Limb (tissue), 2 donors: ENCODE data around the gene FIGN.

Experiments
- DNase-seq, 2 donors: peaks; one replicate each; pipeline ENCODE4 v3.0.0-alpha.2; 2016; ENCODE audit errors: extremely low spot score in 2 of 2

FIGN gene

DNA sequence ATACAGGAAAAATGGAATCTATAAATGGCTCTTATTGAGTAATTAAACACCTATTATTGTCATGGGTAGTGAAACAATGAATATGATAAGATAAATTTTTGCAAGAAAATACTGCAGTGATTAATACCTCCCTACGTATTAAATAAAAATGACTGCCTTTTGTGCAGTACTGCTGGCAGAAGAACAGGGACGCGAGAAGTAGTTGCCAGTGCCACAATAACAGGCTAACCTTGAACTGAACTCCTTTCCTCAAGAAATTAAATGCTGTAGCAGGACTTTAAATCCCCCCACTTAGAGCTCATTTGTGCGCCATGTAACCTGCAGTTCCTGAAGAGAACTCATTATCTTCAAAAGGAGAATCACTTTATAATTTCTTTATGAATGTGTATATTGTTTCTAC, 24.6 kb downstream of the FIGN start:
- DNase-seq, result no peak

DNA sequence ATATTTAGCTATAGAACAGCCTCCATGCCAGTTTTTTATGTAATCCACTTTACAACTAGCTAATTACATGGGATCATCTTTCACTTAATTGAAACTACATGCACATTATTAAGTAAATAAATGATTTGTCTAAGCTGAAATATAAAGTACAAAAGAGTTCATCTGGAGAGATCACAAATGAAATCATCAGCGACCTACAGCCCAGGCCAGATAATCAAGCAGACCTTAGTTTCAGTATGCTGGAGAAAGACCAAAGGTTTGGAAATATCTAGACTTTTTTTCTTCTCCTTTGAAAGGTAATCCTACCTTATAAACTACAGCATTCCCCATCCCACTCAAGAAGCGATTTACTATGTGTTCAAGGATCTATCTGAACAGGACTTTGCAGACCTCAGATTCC, 26.5 kb downstream of the FIGN start:
- no peak for DNase-seq

DNA sequence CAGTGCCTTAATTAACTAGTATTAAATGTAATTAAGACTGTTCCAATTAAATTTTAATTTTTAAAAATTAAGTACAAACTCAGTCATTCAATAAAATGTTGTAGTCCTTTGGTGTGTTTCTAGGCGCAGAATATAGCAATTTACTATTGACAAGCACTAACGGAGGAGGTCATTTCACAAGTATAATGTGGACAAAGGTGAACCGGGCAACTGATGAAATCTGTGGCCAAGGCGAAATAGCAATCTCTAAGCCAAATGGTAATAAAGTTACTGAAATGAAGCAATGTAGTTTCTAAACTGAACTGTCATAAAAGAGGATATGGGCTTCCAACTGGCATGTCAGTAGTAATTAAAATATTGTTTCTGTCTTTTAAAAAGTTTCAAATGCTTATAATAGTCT, 27.5 kb downstream of the FIGN start:
- no peak for DNase-seq

DNA sequence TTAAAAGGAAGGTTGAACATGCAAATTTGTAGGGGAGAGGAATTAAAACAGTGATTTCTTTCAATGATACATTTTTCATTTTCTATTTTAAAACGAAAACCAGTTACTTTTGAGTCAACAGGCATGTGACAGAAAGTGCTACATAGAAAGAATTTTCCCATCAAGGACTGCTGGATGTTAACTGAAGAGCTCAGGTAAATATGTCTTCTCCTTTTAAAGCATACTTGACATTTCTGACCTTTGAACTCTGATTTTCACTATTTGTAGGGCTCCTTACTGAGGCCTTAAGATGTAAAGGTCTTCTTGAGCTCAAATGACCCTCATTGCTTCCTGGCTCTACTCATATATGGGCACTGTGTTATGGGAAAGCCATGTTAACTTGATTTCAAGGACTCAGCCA, 32.4 kb downstream of the FIGN start:
- no peak for DNase-seq

DNA sequence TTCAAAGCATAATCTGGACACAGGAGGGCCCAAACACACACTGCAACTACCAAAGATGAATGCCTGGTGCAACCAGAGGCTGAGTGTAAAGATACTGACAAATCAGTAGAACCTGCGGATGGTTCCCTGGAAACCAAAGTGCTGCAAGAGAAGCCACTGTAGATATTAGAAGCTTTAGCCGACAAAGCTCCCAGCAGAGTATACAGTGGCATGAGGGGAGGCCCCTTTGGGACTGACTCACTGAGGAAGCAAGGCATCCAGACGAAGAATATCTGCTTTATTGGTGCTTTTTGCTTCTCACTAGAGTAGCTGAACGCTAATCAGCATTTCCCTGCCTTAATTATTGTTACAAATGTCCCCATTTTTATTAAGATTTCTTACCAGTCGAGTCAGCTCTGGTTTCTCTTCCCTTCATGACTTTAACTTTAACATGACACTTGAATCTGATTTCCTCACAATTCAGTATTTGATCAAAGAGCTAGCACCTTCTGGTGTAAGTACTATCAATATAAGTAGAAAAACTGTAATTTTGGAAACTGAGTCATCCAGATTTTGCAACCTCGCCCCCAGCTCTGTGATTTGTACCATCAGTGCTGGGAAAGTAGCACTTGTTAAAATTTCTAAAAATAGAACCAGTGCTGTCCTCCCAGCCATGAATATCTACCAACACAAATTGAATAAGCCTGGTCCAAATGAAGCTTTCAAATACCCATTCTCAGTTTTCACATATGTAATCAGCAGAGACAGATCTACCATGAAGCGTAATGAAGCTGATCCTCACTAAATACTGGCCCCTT, 34.2 kb downstream of the FIGN start:
- no peak for DNase-seq

DNA sequence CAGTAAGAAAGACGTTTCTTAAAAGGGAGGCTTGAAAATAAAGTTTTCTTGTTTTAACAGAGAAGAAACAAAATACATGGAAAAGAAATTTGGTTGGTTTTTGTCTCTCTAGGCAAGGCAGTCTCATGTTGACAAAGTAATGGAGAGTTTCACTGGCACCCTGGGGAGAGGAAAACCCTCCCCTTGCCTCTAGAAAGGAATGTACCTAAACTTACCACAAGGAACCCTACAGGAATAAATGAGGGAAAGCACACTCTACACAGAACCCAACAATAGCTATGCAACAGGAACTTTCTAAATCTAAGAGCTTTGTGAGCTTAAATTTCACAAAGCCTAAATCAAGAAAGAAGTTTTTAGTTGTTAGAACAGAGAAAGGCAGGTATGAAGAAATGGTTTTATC, 37.0 kb downstream of the FIGN start:
- no peak for DNase-seq

DNA sequence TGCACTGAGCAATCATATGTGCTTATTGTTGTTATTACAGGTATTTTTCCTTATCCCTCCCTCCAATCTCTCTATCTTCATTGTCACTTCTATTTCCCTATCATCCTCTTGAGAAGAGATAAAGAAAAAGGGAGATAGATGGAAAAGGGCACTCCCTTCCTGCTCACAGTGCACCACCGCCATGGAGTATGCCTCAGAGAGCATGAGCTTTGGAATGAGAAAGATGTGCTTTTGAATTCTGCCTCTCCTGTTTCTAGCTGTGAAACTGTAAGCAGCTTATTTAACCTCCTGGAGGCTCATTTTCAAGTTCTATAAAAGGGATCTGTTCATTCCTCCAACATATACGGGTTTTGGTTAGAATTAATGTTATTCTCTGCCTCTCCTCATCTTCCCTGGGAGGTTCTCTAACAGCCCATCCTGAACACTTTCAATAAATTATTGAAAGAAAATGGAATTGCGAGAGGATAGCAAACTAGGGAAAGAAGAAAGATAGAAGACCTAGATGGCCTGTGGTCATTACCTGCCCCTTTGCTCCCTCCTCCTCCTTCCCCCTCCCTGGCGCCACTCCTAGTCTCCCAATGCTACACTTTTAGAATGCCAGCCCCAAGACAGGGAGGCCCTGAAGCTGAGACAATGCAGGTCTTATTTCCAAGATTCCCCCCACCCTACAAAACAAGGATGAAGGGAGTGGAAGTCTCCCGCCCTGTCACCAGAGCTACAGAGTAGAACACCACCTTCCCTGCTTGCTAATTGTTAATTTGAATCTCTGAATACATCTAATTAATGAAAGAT, 37.8 kb downstream of the FIGN start:
- no peak for DNase-seq

DNA sequence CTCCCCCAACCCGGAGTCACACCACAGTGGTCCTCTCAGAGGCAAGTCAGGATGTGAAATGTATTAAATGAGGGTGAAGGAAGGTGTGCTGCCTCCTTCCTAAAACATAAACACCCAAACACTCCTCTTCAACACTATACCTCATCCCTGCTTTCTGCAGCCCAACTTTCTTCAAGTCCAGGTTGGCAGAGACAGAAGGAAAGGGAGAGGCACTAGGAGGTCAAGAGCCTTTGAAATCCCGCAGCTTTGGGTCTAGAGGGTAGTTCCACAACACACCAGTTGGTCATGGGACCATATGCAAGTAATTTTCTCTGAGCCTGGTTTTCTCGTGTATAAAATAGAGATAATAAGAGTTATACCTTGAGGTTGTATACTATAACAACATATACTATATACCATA, 38.4 kb downstream of the FIGN start:
- DNase-seq, result no peak

DNA sequence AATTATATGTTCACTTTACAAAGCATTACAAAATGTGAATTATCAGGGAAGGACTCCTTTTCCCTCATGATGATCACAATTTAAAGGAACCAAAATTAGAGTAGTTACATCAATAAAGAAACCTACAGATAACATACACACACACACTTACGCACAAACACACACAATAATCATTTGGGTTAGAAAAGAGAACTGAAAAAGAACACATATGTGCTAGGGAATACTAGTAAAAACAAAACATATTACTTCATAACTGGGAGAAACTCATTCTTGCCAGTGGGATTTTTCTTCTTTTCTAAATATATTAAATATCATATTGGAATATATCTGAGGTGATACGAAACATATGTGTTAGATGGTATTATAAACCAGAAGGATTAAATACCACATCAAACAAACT, 42.3 kb downstream of the FIGN start:
- DNase-seq, result no peak

DNA sequence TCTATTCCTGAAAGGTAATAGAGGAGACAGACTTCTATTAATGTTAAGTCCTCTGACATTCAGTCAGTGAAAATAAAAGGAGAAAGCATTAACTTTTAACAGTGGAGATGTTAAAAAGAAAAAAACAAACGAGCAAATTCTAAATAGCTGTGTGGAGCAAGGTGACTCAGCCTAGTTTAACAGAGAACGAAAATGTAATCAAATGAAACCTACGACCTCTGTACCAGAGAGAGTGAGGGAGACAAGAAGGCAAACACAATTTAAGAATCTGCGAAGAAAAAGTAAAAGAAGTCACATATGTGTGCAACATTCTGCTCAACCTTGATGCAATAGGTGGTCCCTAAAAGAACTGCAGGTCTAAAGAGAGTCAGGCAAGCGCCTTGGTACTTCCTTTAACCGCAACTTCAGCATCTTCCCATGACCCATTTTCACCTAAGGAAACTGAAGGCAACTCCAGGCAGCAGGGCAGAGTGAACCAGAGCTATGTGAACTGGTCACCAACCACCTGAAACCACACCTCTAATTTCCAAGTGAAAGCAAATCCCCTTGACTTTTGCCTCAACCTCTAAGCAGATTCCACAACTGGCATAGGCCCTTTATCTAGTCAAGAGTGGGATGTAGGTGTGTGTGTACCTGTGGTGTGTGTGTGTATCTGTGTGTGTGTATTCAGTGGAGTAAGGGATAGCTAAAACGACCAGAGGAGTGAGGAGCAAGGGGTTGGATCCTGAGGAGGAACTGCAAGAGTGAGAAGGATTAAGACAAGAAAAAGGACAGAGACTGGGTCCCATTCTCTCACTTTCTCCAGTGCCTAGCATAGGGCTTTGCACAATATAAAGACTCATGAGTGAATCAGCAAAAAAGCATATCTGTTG, 43.0 kb downstream of the FIGN start:
- DNase-seq, result no peak

DNA sequence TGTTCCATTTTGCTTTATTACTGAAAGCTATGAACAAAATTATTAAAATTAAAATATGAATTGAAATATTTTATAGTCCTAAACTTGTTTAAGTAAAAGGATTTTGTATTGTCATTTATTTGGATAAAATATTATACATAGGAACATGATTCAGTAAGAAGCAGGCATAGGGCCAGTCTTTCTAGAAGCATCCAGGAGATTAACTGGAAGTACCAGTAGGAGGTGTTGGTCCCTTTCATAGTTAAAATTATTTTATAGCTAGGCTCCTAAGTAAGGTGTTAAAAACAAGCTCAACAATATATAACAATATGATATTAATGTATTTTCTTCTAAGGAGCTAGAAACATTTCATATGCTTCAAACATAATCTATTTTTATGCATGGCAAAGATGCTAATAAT, 43.7 kb downstream of the FIGN start:
- DNase-seq, result no peak

DNA sequence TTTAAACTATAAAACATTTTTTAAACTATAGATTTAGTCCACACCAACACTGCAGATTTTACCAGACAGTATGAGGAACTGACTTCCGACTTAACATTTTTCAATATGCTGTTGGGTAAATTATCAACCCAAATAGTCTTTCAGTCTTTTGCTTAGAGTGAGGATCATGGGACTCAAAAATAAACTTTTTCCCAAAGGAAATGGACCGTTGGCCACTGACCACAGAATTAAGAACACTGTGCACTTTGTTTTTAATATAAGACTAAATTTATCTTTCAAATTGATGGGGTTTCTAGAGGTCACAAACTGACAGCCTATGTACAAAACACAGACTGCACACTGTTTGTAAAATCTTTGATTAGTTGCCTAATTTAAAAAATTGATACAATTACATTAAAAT, 44.9 kb downstream of the FIGN start:
- DNase-seq, result no peak

DNA sequence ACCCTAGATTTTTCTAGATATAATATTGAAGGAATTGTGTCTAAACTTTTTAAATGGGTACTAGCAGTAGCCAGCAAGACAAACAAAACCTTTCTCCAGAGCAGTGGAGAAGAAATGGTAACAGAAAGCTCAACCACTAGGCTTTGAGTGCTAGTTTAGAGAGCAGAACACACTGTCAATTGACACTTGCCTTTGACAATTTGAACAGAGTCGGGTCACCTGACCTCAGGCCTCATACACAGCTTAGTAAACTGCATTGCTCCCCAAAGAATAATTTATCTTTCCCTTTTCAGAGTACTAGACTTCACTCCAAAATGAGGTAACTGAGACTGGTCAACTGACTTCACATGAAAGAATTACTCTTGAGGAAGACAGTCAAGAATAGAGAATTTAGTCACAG, 48.6 kb downstream of the FIGN start:
- DNase-seq, result no peak

DNA sequence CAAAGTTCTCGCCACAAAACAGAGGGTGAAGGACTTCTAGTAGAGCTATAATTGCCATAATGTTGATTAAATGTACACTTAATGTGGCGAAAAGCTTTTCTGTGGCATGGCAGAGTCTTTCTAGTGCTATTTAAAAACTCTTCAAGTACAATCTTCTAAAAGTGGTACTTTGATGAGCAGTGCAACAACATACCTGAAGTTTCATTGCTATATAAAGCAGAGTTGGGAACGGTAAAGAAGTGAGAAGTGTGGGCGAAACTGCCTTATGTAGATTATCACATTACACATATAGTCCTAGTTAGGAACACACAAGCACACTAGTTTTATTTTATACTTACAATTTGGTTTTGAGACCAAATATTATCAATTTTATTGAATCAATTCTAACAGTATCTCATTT, 49.5 kb downstream of the FIGN start:
- no peak for DNase-seq

DNA sequence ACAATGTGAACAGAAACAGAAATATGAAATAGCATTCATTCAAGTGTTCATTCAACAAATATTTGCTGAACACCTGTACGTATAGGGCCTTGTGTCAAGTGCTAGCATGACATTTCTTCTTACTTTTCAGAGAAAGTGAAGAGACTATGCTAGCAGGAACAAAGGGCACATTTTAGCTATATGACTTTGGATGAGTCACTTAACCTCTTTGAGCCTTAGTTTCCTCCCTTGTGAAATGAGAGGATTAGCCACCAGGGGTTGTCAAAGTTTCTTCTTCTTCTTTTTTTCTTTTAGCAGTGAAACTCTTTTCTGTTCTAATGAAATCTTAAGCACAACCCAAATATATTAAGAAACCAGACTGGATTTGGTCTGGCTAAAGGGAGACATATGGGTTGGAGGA, 53.1 kb downstream of the FIGN start:
- DNase-seq, result no peak

DNA sequence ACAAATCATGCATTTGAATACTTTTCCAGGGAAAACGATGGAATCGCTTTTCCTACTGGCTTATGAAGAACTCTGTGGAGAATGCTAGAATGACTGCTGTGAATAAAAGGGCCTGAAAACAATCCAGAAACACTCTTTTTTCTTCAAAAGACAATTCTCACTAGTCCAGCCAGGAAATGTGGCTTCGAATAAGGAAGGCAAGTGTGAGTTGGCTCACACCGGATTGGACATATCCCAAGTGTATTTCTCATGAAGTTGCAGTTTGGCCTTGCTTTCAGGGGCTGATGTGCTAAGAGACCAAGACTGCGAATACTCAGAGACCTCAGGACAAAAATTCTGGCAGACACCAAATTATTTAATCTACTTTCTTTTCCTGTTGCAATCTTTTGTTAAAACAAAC, 54.1 kb downstream of the FIGN start:
- DNase-seq, result no peak

DNA sequence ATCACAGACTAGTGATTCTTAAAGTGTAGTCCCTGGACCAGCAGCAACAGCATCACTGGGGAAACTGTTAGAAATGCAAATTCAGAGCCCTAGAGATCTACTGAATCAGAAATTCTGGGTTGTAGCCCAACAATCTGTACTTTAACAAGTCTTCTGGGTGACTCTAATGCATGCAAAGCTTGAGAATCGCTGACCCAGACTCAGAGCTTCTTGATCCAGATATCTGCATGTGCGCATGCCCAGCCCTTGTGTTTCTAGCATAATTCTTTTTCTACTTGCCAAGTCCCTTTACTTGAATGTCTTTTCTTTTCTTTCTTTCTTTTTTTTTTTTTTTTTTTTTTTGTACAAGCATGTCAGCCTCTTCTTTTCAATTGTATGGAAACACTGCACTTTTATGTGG, 60.4 kb downstream of the FIGN start:
- no peak for DNase-seq

DNA sequence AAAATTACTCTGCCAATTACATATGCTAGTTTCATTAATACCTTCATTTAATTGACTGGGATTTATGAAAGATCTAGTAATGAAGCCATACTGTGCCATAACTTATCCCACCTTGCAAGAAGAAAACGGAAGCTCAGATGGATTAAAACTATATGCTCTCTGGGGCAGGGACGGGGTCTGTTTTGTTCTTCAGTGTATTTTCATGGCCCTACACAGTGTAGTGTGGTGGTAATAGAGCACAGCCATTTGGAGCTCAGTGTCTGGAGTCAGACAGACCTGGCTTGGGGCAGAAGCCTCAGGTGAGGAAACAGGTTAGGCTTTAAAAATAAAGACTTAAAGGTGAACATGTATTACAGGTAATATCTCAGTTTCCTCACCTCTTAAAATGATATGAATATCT, 62.3 kb downstream of the FIGN start:
- DNase-seq, result no peak

DNA sequence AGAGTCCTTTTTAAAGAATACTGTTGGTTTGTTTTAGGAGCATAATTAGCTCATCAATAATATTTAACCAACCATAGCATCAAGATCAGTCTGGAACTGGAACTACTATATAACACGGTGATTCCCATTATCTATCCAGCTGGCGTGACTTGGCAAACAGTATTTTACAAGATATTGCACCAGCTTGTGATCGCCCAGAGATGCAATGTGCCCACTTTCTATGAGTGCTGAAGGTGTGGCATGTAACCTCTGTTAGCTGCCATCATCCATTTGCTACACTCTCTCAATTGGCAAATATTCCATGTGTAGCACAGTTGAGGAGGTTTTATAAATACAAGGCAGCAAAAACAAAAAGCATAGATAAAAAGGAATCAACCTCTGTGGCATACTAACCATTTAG, 64.9 kb downstream of the FIGN start:
- DNase-seq, result no peak

DNA sequence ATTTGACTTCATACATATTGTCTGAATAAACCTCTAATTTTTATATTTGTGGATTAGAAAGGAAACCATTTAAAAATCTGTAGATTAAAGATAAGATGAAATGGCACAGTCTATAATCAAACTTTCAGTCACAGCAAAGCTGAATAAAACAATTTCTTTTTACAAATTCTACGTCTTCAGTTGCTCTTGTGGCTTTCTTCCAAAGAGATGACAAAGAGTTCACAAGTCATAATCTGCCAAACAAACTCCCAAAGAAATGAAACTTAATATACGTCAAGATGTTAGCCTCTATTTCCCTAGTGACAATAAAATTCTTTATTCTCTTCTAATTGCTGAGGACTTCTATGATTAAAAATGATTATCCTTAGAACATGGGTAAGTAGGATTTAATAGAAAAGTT, 66.3 kb downstream of the FIGN start:
- no peak for DNase-seq

DNA sequence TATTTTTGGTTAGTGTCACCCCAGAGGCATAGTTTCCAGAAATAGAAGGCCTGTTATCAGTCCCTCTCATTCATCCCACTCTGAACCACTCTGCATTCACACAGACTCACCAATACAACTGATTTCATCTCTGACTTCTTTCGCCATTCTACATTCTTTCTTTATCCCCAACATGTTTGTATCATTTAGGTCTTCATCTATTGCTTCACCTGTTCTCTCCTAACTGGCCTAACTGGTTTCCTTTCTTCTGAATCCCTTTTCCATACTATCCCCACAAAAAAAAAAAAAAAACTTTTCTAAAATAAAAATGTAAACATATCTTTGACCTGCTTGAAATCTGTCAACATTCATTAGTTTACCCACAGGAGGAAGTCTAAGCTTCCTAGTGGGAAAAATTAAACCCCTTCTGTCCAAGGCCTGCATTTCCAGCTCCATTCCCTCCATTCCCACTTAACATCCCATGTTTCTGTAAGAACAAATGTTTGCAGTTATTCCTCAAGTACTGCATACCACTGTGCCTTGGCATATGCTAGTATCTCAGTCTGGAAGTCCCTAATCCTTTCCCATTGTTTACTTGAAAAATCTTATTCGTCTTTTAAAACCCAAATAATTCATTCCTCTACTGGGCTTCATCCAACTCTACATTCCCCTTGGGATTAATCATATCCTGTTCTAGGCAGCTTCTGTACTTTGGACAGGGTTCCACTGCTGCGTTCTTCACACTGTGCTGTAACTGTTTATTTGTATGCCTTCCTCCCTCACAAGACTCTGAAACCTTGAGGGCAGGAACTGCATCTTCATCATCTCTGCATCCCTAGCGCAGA, 68.5 kb downstream of the FIGN start:
- DNase-seq, result no peak
